ENCODE measurements around the gene KAZN.
"Not testable (repeated sequence)": the region's sequence is repeated elsewhere in the genome, so short reads cannot be mapped to it uniquely, and the experiment has no call there.

Gene KAZN

DNA sequence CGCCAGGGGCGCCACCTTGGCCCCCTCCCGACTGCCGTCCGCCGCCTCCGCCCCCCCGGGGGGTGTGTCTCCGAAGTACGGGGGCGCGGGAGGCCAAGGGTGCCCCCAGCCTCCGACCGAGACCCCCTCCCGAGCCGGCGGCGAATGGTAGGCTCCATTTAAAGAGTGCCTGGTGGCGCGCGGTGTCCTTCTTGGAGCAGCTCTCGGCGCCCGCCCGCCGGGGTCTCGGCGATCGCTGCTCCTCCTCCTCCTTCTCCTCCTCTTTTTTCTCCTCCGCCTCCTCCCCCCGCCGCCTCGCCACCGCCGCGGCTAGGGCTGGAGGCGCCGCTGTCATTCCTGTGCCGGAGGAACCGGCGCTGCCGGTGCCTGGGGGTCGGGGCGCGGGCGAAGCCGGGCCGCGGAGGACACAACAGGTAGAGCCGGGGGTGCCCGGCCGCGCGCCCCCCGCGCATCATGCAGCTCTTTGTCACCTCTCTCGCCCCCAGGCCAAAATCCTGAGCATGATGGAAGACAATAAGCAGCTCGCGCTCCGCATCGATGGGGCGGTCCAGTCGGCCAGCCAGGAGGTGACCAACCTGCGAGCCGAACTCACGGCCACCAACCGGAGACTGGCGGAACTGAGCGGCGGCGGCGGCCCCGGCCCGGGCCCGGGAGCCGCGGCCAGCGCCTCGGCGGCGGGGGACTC lies at the start of gene KAZN:
TSS of gene KAZN (plus strand) at position 188 of the 685 bp plus-strand sequence.
- no peak for FAIRE-seq

DNA sequence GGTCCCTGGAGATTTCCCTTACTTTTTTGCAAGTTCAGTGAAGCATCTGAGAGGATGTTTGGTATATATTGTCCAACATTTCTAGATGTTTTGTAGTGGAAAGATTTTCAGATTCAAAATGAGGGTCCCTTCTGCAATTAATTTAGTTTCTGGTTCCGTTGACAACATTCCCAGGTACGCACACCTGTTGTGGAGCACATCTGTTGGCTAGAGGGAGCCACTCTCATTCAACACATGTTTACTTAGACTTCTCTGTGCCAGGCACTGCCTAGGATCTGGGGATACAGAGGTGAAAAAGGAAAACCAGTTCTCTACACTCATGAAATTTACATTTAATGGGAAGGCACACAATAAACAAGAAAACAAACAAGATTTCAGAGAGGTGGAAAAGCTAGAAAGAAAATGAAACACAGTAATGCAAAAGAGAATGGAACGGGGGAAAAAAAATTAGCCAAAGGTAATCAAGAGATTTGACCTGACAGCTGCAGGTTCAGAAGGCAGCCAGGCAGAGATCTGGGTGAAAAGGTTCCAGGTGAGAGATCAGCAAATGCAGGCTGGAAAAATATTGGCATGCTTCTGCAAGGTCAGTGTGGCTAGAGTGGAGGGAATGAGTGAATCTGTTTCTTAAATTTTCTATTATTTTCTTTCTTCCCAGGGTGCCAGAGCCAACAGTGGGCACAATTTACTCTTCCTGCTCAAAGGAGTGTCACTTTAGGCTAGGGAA lies 48.4 kb upstream of the KAZN start:
- FAIRE-seq, result no peak

- no peak for FAIRE-seq
Observed at GRCh38 chr1:14551386-14551785, 47.1 kb upstream of the KAZN start.

DNA sequence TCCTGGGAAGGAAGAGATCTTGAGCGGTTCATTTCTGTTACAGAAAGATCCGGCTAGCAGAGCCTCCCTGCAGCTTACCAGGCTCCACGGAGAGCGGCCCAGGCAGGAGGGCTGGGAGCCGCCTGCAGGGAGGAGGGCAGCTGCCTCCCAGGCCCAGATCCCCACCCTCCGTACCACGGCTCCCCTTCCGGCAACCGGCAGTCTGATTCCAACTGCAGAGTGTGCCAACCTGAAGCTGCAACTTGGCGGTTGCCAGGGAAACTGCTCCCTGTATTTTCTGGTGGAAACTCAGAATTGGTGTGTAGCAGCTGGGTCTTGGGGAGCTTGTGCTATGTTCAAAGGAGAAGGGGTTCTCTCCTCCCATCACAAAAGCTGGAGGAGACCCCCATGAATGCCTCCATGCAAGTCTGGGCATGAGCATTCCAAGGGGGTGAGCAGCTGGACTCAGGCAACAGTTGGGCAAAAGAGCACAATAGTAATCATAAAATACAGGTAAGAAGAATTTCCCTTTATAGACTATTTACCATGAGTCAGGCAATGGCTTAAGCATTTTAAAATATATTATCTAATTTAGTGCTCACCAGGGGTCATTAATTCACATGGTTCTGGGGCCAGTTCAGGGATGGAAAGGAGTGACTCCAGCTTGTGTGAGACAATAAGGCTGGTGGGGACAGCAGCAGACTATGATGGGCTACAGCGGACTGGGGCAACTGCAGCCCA lies 46.1 kb upstream of the KAZN start:
- FAIRE-seq, result no peak

DNA sequence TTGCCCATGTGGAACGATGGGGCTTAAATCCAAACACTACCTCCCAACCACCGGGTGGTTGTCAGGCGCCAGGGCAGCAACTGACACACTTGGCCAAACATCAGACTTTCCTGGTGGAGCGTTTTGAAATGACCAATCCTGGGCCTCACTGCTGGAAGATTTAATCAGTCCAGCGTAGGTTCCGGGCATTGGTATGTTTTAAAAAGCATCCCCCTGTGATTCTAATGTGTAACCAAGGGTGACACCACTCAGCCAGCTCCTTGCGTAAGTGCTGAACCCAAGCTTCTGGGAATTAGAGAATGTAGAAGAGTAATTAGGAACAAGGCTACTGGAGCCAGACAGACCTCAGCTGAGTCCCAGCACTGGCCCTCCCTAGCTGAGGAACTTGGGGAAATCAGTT lies 44.8 kb upstream of the KAZN start:
- FAIRE-seq, result no peak

DNA sequence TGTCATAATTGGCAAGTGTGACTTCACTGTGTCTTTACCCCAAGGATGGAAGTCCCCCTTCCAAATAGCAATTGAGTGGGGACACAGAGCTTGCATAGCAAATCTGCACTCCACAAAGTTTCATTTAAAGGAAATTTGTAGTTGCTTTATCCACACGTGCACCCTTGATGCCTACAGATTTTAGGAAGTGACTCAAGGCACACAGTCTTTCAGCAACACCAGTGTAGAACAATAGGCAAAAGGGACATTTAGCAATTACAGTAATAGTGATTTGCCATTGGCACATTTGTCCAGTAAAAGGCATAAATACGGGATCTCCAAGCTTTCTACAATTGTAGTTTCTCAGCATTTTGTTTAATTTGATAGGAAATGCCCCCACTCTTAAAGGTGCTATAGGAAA lies 43.4 kb upstream of the KAZN start:
- FAIRE-seq, result no peak

- no peak for FAIRE-seq
Observed at GRCh38 chr1:14561014-14561693, 37.3 kb upstream of the KAZN start.

DNA sequence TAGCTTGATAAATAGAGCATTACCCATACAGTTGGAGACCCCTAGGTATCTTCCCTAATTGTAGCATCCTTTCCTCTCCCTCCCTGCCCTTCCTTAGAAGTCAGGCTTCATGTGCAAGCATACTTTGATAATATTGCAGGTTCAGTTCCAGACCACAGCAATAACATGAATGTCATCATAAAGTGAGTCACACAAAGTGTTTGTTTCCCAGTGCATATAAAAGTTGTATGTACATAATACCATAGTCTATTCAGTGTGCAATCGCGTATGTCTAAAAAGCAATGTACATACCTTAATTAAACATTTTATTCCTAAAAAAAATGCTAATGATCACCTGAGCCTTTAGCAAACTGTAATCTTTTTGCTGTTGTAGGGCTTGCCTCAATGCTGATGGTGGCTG lies 33.4 kb upstream of the KAZN start:
- no peak for FAIRE-seq

- FAIRE-seq, result no peak
Observed at GRCh38 chr1:14567056-14567455, 31.4 kb upstream of the KAZN start.

DNA sequence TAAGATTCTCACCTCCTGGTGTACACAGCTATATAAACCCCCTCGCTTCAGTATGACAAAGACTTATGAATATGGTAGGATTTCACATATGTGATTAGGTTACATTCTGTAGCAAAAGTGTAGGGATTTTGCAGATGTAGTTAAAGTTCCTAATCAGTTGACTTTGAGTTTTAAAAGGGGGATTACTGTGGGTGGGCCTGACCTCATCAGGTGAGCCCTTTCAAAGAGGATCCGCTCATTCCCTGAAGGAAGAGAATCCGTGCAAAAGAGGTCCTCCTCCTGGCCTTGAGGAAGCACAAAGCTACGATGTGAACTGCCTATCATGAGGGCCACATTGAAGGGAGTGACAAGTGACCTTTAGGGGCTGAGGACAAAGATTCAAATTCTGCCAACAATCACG lies 30.6 kb upstream of the KAZN start:
- no peak for FAIRE-seq

- FAIRE-seq, result no peak
Observed at GRCh38 chr1:14568716-14569355, 29.6 kb upstream of the KAZN start.

DNA sequence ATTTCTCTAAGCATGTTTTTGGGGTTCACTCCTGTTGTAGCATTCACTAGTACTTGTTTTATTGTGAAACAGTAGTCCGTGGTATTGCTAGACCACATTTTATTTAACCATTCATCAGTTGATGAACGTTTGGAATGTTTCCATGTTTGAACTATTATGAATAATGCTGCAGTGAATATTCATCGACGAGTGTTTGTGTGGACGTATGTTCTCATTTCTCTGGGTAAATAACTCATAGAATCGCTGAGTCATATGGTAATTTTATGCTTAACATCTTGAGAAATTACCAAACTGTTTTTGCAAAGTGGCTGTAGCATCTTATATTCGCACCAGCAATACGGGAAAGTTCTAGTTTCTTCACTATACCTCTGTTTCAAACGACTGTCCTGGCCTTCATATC lies 28.0 kb upstream of the KAZN start:
- no peak for FAIRE-seq

- no peak for FAIRE-seq
Observed at GRCh38 chr1:14571810-14572767, 26.4 kb upstream of the KAZN start.

DNA sequence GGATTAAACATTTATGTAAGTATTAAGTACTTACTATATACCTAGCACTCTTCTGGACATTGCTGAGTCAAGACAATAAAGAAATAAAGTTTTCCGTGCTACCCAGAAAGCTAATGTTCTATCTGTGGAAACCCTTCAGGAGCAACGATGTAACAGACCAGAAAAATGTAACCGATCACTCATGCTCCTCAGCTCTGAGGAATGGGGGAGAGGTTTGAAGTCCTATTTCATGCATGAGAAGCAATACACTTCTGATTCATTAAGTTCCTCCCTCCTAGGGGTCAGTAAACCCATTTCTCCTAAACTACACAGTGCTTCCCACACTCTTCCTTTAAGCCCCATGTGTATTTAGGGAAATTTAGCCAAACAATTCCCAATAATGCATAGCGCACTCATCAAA lies 25.6 kb upstream of the KAZN start:
- no peak for FAIRE-seq

DNA sequence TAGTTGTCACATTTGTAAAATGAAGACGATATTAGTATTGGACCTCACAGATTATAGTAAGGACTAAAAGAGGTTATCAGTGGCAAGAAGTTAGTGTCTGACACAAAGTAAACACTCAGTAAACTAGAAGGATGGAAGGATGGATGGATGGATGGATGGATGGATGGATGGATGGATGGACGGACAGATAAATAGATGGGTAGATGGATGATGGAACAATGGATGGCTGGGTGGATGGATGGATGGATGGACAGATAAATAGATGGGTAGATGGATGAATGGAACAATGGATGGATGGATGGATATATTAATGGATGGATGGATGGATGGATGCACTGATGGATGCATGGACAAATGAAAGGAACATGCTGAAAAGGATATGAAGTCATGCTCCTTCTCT lies 22.3 kb upstream of the KAZN start:
- FAIRE-seq, result no peak

DNA sequence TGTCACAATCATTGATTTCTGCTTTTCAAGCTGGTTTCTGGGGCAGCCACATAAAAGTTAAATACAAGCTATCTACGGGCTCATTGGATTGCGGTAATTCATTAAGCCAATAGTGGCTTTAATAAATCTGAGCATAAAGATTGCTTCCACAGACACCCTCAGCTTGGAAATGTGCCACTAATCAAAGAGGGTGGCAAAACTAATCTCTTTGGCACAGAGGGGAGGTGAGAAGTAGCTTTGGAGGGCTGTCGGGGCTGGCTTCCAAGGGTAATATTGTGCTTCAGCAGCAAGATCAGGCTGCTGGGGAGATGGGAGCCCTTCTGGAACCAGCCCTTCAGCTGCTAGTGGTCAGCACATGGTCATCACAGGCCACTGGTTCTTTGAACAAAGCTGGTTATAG lies 21.2 kb upstream of the KAZN start:
- no peak for FAIRE-seq

GRCh38 chr1:14578156-14578555 lies 20.3 kb upstream of the KAZN start:
- FAIRE-seq, result no peak

GRCh38 chr1:14580295-14580694 lies 18.2 kb upstream of the KAZN start:
- FAIRE-seq, result not testable (repeated sequence)

- no peak for FAIRE-seq
Observed at GRCh38 chr1:14580986-14581385, 17.5 kb upstream of the KAZN start.

- FAIRE-seq, result no peak
Observed at GRCh38 chr1:14583788-14584187, 14.7 kb upstream of the KAZN start.

GRCh38 chr1:14585728-14586127 lies 12.8 kb upstream of the KAZN start:
- no peak for FAIRE-seq
